AG04449 (cell line): ENCODE results near the gene GNB3.

ENCODE experiments used
- CTCF ChIA-PET: fragments of 350-600 bp; formaldehyde crosslinking; extraction: SDS; loops from one replicate; lab custom pipeline; 2021; ENCODE audit warnings: antibody characterized with exemption; lab: Yijun Ruan, JAX
- POLR2A ChIA-PET: fragments of 400-600, 350-600 bp; formaldehyde crosslinking; extraction: SDS; loops from one replicate; lab custom pipeline; 2020; ENCODE audit warnings: antibody characterized with exemption, inconsistent platforms; lab: Yijun Ruan, JAX
- DNase-seq: peaks from one replicate; pipeline ENCODE4 v3.0.0-alpha.2; 2010; ENCODE audit warnings: low read depth, low spot score
- H3K4me3 ChIP-seq: 2 replicates; pipeline ENCODE4 v1.5.1; 2011; ENCODE audit warnings: low read depth, mild to moderate bottlenecking, control low read depth, low read length
- CTCF ChIP-seq: IDR thresholded peaks from one replicate; pipeline ENCODE4 v1.5.1; 2011; ENCODE audit warnings: mild to moderate bottlenecking, moderate library complexity, low read length, control low read depth, inconsistent platforms; ENCODE audit not compliant: insufficient read depth; ENCODE audit errors: missing control alignments

GNB3 gene

GRCh38 chr12:6832125-6832524 lies 8.6 kb upstream of the GNB3 start:
- TF ChIP-seq CTCF = no peak
- CTCF ChIA-PET = interaction anchor here (1.2 to 17.9 kb wide), 4 partner anchors 7 to 79 kb away, joined by 6 to 316 read pairs (median 194); partner anchors contain the start of genes CDCA3, GNB3, GPR162 and MLF2
- no peak for DNase-seq
- no peak overlapping the region for H3K4me3 ChIP-seq
- POLR2A ChIA-PET = interaction anchor here (1.5 to 2.1 kb wide), 2 partner anchors 36 to 65 kb away, joined by 5 to 7 read pairs; partner anchors contain the start of genes PTMS and TPI1

- ChIA-PET POLR2A (interaction anchor here (0.8 to 2.1 kb wide), 3 partner anchors 11 to 35 kb away, joined by 3 to 7 read pairs (median 4); partner anchors contain the start of genes CDCA3 and TPI1), CTCF (interaction anchor here (0.6 to 17.9 kb wide), 9 partner anchors 9 to 135 kb away, joined by 3 to 316 read pairs (median 3); partner anchors contain the start of genes CDCA3, GNB3, GPR162 and MLF2)
- TF ChIP-seq CTCF = no peak
- no peak overlapping the region for H3K4me3 ChIP-seq
- no peak for DNase-seq
These were observed 7.4 kb upstream of the GNB3 start for GRCh38 chr12:6833189-6833890.

- POLR2A ChIA-PET = interaction anchor here (0.7 to 1.2 kb wide), 2 partner anchors 9 to 17 kb away, joined by 3 to 6 read pairs; partner anchors contain the start of genes CDCA3 and USP5
- no peak for TF ChIP-seq CTCF
- CTCF ChIA-PET = interaction anchor here (0.6 to 17.9 kb wide), 9 partner anchors 9 to 109 kb away, joined by 3 to 316 read pairs (median 3); partner anchors contain the start of genes CDCA3, GNB3, GPR162 and MLF2
- no peak for DNase-seq
- H3K4me3 ChIP-seq = no peak overlapping the region
These were observed 6.5 kb upstream of the GNB3 start for GRCh38 chr12:6834254-6834653.

DNA sequence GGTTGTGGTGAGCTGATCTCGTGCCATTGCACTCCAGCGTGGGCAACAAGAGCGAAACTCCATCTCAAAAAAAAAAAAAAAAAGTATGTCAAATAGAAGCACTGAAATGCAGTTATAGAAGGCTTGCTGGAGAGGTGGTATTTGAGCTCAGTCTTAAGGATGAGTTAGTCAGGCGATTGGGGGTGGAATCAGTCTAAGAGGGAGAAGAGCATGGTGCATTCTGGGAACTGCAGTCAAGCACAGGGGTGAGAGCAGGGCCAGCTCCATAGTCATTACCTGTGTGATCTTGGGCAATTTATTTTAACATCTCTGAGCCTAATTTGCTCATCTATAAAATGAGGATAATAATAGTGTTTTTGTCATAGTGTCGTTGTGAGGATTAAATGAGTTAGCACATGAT lies 5.9 kb upstream of the GNB3 start:
- no peak for DNase-seq
- POLR2A ChIA-PET = interaction anchor here (0.6 to 1.2 kb wide), 2 partner anchors 17 to 200 kb away, joined by 3 to 6 read pairs; partner anchors contain the start of genes CDCA3 and USP5
- no peak for TF ChIP-seq CTCF
- no peak overlapping the region for H3K4me3 ChIP-seq
- CTCF ChIA-PET = interaction anchor here (0.6 to 17.9 kb wide), 10 partner anchors 10 to 239 kb away, joined by 3 to 316 read pairs (median 3); partner anchors contain the start of genes CDCA3, GNB3, GPR162 and MLF2

GRCh38 chr12:6836851-6837250 lies 3.9 kb upstream of the GNB3 start:
- ChIA-PET CTCF (interaction anchor here (1.3 to 17.9 kb wide), 5 partner anchors 10 to 283 kb away, joined by 3 to 316 read pairs (median 83); partner anchors contain the start of genes CDCA3, GNB3, GPR162 and MLF2), POLR2A (no interaction called here)
- no peak for TF ChIP-seq CTCF
- no peak for DNase-seq
- no peak overlapping the region for H3K4me3 ChIP-seq
